Endothelial cell of umbilical vein (primary cell): ENCODE results near the gene SNCA. TPM values are rescaled to one million over a fixed set of nuclear protein-coding genes. Genes with fewer than 3 reads are reported as not detected.

Experiments used
- BruUV-seq: library from RNA; stranded (reverse); fragments of 400-500 nt; replicated peaks from 2 replicates; lab custom pipeline; 2021; lab: Mats Ljungman, UMichigan
- CTCF ChIA-PET: fragments of 300-600, 350-600 bp; sonication (Branson Sonifier 250); formaldehyde crosslinking; loops from one replicate; lab custom pipeline; 2021; ENCODE audit warnings: antibody characterized with exemption, inconsistent platforms; lab: Charles Lee
- POLR2A ChIA-PET: fragments of 300-600, 350-600 bp; sonication (Branson Sonifier 250); formaldehyde crosslinking; loops from one replicate; lab custom pipeline; 2021; ENCODE audit warnings: antibody characterized with exemption, inconsistent platforms; lab: Charles Lee
- DNase-seq: peaks from one replicate; pipeline ENCODE4 v3.0.0-alpha.2; 2011; ENCODE audit warnings: low read depth, low spot score
- FAIRE-seq: peaks from 2 replicates; lab custom pipeline; 2011; peaks lifted over from hg19 to GRCh38; lab: Jason Lieb, UNC
- H2AFZ ChIP-seq: 2 replicates; pipeline ENCODE4 v1.6.0; 2012; ENCODE audit warnings: low read depth, low read length, control low read depth, inconsistent platforms
- H3K27ac ChIP-seq: 2 replicates; pipeline ENCODE4 v1.5.1; 2011; ENCODE audit warnings: low read depth, mild to moderate bottlenecking, control low read depth, low read length, moderate library complexity; ENCODE audit not compliant: insufficient read depth
- H3K27me3 ChIP-seq, 2 experiments: 2 replicates each; pipeline versions ENCODE4 v1.6.0 to v1.6.1; 2011; ENCODE audit warnings: low read length in 2 of 2, mixed read lengths in 1 of 2; ENCODE audit not compliant: control insufficient read depth in 2 of 2, insufficient read depth in 2 of 2
- H3K36me3 ChIP-seq, 2 experiments: 2 replicates in 1 of 2; 3 replicates in 1 of 2; pipeline ENCODE4 v1.5.1; 2011; ENCODE audit warnings: low read length in 2 of 2, mild to moderate bottlenecking in 1 of 2, moderate library complexity in 1 of 2; ENCODE audit not compliant: control insufficient read depth in 2 of 2, insufficient read depth in 2 of 2; ENCODE audit errors: extremely low read depth in 1 of 2
- H3K4me1 ChIP-seq: 3 replicates; pipeline ENCODE4 v1.5.1; 2011; ENCODE audit warnings: mild to moderate bottlenecking, low read length; ENCODE audit not compliant: control insufficient read depth, insufficient read depth; ENCODE audit errors: extremely low read depth
- H3K4me2 ChIP-seq: 2 replicates; pipeline ENCODE4 v1.6.1; 2011; ENCODE audit warnings: low read length, control low read depth, mixed read lengths; ENCODE audit not compliant: insufficient read depth
- H3K4me3 ChIP-seq, 3 experiments: fragments of 200-600 bp in 1 of 3; sonication (generic), shearing (Covaris generic) in 1 of 3; replicated peaks in 1 of 3; 2 replicates each; pipeline ENCODE4 v1.5.1; 2011 to 2016; ENCODE audit warnings: control low read depth in 3 of 3, low read length in 3 of 3, mild to moderate bottlenecking in 2 of 3, inconsistent platforms in 1 of 3, low read depth in 1 of 3, moderate library complexity in 1 of 3; ENCODE audit not compliant: insufficient read depth in 1 of 3
- H3K79me2 ChIP-seq: 2 replicates; pipeline ENCODE4 v1.6.0; 2012; ENCODE audit warnings: low read length, inconsistent platforms; ENCODE audit not compliant: control insufficient read depth, insufficient read depth
- H3K9ac ChIP-seq: replicated peaks from 2 replicates; pipeline ENCODE3; 2011; ENCODE audit warnings: low read length, control low read depth; ENCODE audit not compliant: insufficient read depth; ENCODE audit errors: extremely low read depth
- H3K9me1 ChIP-seq: replicated peaks from 3 replicates; pipeline ENCODE4 v1.6.0; 2011; ENCODE audit warnings: mild to moderate bottlenecking, low read length; ENCODE audit not compliant: control insufficient read depth, insufficient read depth; ENCODE audit errors: extremely low read depth
- H3K9me3 ChIP-seq: replicated peaks from 2 replicates; pipeline ENCODE4 v1.5.1; 2012; ENCODE audit warnings: low read length, inconsistent platforms; ENCODE audit not compliant: control insufficient read depth, insufficient read depth
- H4K20me1 ChIP-seq: replicated peaks from 2 replicates; pipeline ENCODE3; 2011; ENCODE audit warnings: mild to moderate bottlenecking, low read length; ENCODE audit not compliant: control insufficient read depth, insufficient read depth; ENCODE audit errors: extremely low read depth
- CTCF ChIP-seq, 2 donors: IDR thresholded peaks; 1 replicate in 1 of 2; 2 replicates in 1 of 2; pipeline ENCODE4 v1.5.1; 2011; ENCODE audit warnings: low read length in 2 of 2, mild to moderate bottlenecking in 2 of 2, moderate library complexity in 2 of 2, control low read depth in 1 of 2, inconsistent platforms in 1 of 2, low read depth in 1 of 2; ENCODE audit not compliant: insufficient read depth in 1 of 2; ENCODE audit errors: extremely low read depth in 1 of 2
- EZH2 ChIP-seq: IDR thresholded peaks from 2 replicates; pipeline ENCODE4 v1.6.1; 2012; ENCODE audit warnings: borderline replicate concordance, low read depth, mild to moderate bottlenecking, moderate library complexity, low read length, inconsistent platforms; ENCODE audit not compliant: severe bottlenecking
- FOS ChIP-seq: IDR thresholded peaks from 2 replicates; pipeline ENCODE4 v1.6.1; 2011; ENCODE audit warnings: mild to moderate bottlenecking, low read length, moderate library complexity, borderline replicate concordance; ENCODE audit not compliant: insufficient read depth
- GATA2 ChIP-seq: IDR thresholded peaks from 2 replicates; pipeline ENCODE4 v1.7.0; 2011; ENCODE audit warnings: low read depth, mild to moderate bottlenecking, moderate library complexity, mixed read lengths, low read length; ENCODE audit not compliant: insufficient read length, insufficient read depth
- JUN ChIP-seq: IDR thresholded peaks from 2 replicates; pipeline ENCODE4 v1.6.1; 2011; ENCODE audit warnings: borderline replicate concordance, low read depth; ENCODE audit not compliant: insufficient read length, insufficient read depth
- MAX ChIP-seq: IDR thresholded peaks from 2 replicates; pipeline ENCODE4 v1.6.1; 2011; ENCODE audit not compliant: insufficient read depth, insufficient read length
- MYC ChIP-seq: IDR thresholded peaks from one replicate; pipeline ENCODE4 v1.6.1; 2011; ENCODE audit warnings: mild to moderate bottlenecking, low read depth, low read length
- POLR2A ChIP-seq: IDR thresholded peaks from 2 replicates; pipeline ENCODE4 v1.6.1; 2012; ENCODE audit warnings: low read depth, mild to moderate bottlenecking, control low read depth, low read length
- POLR2AphosphoS5 ChIP-seq: IDR thresholded peaks from 2 replicates; pipeline ENCODE4 v1.6.1; 2012; ENCODE audit warnings: low read depth, mild to moderate bottlenecking, control low read depth, low read length, moderate library complexity; ENCODE audit not compliant: insufficient read depth
- dilution Hi-C: fragments of 300-500 bp; cut with MboI; formaldehyde crosslinking; loops from one replicate; pipeline ENCODE4 v1.15.0; 2019; ENCODE audit warnings: low sequenced_read_pairs; ENCODE audit not compliant: extremely low pct_ligation_motif_present
- intact Hi-C: fragments of 100-400 bp; cut with micrococcal nuclease; formaldehyde crosslinking; loops from one replicate; pipeline ENCODE4 v1.10.0; 2022
- polyA plus RNA-seq, 4 experiments: library from polyadenylated mRNA; depleted of rRNA in 3 of 4; stranded (reverse) in 3 of 4; unstranded in 1 of 4; fragments of >200 nt; gene quantifications; 2 replicates each; pipeline versions ENCODE4 v1.2.1 to v1.2.3, GENCODE V29; 2011 to 2012; ENCODE audit warnings: missing spikeins in 1 of 4
- total RNA-seq: library from RNA; stranded (reverse); gene quantifications from 2 replicates; pipeline ENCODE4 v1.2.3, GENCODE V29; 2021

The SNCA gene
- total and polyA plus RNA-seq, 2 donors (not counting 3 experiments of a cell fraction or from before 2014, with no cell fraction given): 76.8 to 116 TPM

- no peaks in the 10 kb centered on the region for H3K36me3 ChIP-seq
- dilution Hi-C loops (no loop called here), intact Hi-C loops (no loop called here)
- TF ChIP-seq MYC: no peak
- no peak for TF ChIP-seq POLR2A
- TF ChIP-seq GATA2: no peak
- no peak for TF ChIP-seq EZH2
- TF ChIP-seq JUN: no peak
- TF ChIP-seq CTCF (IDR thresholded peaks at IDR 0.05; ENCODE audit: extremely low read depth in 1 of 2, insufficient read depth in 1 of 2, low read depth in 1 of 2, low read length in 2 of 2): no peak
- TF ChIP-seq MAX: no peak
- TF ChIP-seq FOS: no peak
- TF ChIP-seq POLR2AphosphoS5: no peak
- H3K27me3 ChIP-seq: no peaks in the 10 kb centered on the region
- H3K4me2 ChIP-seq: no peak overlapping the region
- no peak overlapping the region for H3K4me3 ChIP-seq
- no peak overlapping the region for H3K27ac ChIP-seq
- no TSS peak for BruUV-seq
- H3K9ac ChIP-seq: no peak overlapping the region
- no peaks in the 10 kb centered on the region for H3K9me1 ChIP-seq
- FAIRE-seq (no peak), DNase-seq (no peak)
- POLR2A ChIA-PET: no interaction called here
- CTCF ChIA-PET: interaction anchor here (1.0 to 2.6 kb wide), 3 partner anchors 59 to 231 kb away, joined by 3 to 6 read pairs (median 5); no protein-coding TSS in a partner anchor
- no peaks in the 10 kb centered on the region for H4K20me1 ChIP-seq
- no peak overlapping the region for H2AFZ ChIP-seq
- H3K4me1 ChIP-seq: no peaks in the 10 kb centered on the region
- H3K9me3 ChIP-seq: no peaks in the 10 kb centered on the region
- H3K79me2 ChIP-seq: no peaks in the 10 kb centered on the region
Observed at GRCh38 chr4:89716893-89717292, 120.1 kb downstream of the SNCA start.
